GM15510 (cell line): ENCODE measurements around the gene NXPH4.

Experiments used
- POLR2A ChIP-seq: IDR thresholded peaks from 3 replicates; pipeline ENCODE4 v1.6.1; 2011; ENCODE audit warnings: borderline replicate concordance; ENCODE audit not compliant: insufficient read length; ENCODE audit errors: extremely low read depth

The NXPH4 gene

DNA sequence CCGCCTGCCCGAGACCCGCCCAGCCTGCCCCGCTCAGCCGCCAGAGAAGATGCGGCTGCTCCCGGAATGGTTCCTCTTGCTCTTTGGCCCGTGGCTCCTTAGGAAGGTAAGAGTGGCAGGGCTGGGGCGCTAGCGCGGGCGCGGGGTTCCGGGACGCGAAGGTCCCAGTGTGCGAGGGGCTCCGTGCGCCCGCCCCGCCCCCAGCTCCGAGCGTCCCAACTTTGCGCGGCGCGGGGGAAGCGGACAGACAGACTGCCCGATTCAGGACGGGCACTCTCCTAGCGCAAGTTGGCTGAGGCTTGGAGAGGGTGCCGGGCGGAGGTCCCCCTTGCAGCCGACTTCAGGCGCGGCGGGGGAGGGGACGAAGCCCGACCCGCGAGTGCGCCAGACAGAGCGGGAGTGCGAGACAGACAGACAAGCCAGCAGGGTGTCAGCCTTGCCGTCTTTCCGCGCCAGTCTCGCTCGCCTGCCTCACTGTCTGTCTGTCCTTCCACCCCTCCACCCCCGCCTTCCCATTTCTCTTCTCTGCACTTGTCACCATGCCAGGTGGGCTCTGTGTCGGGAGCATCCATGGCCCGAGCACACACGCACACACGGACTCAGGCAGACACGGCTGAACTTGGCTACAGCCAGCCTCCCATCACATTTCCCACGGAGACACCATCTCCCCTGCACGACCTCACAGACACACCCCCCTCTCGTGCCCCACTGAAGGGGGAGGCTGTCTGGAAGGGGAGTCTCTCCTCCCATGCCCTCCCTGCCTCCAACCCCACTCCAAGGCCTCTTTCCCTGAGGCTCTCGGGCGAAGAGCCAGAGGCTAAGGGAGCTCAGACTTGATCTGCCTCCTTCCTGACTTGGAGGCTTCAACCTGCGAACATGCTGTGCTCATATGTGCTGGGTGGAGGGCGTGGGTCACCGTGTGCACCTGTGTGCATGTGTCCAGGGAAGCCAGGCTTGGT is 606 bp downstream of the NXPH4 start:
- no peak for TF ChIP-seq POLR2A

DNA sequence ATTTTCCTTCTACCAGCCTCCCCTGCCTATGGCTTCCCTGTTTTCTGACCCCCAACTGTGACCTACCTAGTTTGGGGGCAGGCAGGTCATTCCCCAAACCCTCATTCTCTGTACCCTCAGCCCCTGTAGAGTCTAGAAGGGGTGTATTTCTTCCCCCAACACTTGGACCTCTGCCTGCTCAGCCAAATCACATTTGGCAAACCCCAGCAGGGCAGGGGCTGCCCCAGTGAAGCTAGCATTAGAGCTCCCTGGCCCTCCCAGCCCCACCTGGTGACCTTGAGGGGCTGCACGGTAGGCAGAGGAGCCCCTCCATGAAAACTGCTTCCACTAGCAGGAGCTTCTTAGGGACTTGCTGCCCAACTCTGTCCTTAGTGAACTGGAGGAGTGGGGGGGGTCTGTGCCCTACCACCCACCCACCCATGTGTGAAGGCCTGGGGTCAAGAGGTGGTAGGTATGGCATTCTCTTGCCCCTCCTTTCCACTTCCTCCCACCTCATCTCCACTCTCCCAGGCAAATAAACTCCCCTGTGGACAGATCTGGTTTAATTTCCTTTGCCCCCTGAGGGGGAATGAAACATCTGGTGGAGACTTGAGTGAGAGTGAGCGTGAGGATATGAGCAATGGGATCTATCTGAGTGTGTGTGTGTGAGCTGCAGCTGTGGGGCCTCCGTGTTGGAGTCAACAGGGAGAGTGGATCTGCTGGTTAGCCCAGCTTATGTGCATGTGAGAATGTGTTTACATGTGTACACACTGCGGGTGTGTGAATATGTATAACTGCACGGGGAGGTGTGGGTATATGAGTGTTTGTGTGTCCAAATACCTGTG is 1.6 kb downstream of the NXPH4 start:
- no peak for TF ChIP-seq POLR2A

DNA sequence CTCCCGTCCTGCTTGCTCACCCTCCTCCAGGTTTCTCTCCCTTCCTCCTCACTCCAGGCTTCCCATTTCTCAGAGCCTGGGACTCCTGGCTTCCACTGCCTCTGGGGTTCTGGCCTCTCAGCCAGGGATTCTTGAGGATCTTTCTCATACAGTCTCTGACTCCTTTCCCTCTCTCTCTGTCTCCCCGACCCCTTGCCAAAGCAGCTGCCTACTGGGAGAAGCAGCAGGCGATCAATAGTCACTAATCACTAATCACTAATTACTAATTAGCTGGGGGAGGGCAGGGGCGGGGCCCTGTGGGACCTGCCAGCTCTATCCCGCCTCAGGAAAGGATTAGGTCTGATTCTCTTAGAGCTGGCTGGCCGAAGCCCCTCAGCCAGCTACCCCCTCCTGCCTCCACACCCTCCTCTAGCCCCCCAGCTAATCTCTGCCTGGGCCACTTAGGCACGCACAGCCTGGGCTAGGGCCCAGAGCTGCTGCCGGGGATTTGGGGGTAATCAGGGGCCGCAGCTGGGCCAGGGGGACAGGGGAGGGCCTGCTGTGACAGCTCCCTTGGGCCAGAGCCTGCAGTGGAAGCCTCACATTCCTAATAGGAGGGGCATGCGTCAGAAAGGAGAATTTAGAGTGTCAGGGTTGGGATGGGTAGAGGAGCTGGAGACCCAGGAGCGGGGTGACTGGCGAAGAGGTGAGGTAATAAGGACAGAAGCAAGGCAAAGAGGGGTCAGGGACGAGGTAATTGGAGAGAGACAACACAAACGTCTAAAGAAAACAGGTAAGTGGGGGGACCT is 2.8 kb downstream of the NXPH4 start:
- no peak for TF ChIP-seq POLR2A

DNA sequence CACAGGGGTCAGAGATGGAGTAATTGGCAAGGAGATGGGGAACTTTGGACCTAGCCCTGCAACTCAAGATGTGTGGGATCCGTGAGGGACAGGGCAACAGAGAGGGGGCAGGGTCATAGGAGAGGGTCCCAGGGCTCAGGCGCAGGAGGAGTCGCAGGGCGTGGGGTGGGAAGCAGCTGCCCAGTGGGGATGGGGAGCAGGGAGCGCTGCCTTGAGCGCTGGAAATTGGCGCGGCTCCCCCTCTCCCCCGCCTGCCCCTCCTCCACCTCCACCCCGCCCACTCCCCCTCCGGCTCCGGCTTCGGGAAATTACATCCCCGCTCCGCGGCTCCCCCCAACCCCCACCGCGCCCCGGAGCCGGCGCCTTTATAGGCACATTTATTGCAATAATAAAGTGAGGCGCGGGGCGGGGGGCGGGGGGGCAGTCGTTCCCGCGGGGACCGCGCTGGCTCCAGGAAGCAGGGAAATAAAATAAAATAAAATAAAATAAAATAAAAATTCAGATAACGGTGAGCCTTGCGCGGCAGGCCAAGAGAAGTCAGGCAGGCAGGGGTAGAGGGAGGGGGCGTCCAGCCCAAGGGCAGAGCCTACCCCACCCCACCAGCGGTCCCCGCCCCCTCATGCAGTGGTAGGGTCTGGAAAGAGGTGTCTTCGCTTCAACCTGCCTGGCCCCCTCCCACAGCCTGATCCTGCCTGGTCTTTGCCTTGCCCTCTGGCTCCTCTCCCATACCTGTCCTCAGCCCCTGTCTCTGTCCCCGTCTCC is 3.6 kb downstream of the NXPH4 start:
- TF ChIP-seq POLR2A = no peak

DNA sequence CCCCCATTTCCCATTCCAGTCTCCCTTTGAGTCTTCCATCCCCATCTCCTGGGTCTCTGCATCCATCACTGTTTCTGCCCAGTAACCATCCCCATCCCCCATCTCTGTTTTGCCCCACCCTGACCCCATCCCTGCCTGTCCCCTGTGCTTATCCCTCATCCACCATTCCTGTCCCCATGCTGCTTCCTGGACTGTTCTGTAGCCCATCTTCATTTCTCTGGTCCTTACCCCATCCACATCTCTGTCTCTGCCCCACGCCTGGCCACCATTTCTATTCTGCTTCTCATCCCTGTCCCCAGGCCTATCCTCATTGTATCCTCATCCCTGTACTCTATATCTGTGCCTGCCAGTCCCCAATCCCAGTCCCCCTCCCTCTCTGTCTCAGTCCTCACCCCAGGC is 4.2 kb downstream of the NXPH4 start:
- no peak for TF ChIP-seq POLR2A

DNA sequence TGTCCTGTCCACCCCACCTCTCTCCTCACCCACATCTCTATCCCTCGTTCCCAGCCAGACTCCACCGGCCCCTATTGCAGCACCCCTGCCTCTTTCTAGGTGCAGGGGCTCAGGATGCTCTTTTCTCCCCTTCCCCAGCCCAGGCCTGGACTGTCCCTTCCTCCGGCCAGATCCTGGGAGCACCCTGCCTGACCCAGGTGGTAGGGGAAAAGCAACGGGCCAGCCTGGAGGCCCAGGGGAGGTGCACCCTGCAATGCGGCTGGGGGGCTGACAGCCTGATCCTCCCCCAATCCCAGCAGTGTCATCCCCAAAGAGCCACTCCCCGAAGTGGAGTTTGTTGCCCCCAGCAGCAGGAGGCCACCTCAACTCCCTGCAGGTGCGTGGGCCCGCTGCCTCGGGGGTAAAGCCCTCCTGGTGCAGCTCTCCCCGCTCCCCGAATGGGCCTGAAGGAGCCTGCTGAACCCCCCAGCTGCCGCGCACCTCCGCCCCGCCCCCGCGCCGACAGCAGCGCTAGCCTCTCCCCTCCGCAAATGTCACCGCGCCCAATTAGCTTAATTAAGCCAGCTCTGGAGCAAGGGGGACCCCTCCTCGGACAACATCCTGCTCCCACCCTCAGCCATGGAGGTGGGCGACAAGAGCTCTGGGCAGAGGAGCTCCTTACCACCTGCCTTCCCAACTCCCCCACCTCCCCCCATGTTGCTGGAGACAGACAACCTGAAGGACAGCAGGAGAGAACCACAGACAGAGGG is 4.7 kb downstream of the NXPH4 start:
- no peak for TF ChIP-seq POLR2A

DNA sequence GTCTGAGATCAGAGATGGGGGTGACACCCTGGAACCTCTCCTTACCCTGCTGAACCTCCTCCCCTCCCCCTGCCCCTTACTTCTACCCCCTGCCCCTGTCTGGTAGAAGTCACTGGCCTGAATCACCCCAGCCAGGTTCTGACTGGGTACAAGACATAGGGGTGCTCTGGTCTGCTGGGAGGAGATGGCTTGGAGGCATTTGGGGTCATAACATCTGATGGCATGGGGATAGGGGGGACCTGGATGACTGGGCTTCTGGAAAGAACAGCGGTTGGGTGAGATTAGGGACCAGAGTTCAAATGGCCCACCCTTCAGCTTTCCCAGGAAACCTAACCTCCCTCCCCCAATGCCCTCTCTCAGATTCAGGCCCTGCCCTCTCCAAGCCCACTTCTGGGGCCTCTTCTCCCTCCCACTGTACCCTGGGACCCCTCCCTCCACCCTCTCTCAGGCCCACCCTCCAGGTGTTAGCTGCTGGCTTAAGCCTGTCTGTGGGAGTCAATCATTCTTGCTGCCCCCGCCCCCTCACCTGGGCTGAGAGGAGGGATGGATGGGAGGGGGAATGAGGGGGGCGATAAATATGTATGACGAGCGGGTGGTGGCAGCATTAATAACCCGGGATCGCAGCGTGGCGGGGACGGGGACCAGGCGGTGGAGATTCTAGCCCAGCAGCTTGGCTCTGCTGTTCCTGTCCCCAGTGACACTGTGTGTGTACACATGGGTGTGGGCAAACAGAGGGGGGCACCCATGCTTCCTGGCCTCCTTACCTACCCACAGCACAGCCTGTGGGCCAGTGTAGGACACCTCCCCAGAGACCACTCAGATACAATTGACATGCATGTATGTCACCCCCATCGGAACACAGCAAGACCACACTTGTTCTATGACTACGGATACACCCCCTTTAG is 5.9 kb downstream of the NXPH4 start:
- TF ChIP-seq POLR2A = no peak

DNA sequence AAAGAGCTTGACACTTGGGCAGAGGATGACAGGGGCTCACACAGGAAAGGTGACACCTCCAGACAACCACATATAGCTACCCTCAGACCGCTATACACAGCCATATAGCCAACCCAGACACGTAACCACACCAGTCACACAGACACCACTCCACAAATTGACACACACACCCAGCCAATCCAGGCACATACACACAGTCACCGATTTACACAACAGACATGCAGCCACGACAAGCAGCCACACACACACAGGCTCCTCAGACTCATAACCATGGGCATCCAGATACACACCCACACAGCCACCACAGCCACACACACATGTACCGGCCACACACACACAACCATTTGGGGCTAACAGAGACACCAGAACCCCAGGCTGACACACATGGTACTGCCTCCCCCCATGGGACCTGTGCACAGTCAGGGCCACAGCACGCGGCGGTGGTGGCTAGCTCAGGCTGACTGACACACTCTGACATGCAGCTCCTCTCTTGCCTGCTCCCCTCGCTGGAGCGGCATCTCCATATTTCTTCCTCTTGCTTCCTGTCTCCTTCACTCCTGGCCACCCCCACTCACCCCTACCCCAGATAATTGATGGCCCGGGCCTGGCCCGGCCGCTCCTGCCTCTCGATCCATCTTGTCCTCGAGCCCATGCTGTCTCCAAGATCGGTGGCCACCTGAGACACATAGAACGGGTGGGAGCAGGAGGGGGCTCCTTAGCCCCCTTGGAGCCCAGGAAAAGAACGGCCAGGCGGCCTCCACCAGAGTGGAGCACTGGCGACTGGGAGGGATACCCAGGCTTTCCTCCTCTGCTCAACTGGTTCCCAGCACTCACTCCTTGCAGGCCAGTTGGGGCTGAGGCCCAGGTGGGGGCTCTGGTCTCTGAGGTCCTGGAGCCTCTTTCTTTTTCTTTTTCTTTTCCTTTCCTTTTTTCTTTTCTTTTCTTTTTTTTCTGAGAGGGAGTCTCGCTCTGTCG is 6.9 kb downstream of the NXPH4 start:
- no peak for TF ChIP-seq POLR2A

DNA sequence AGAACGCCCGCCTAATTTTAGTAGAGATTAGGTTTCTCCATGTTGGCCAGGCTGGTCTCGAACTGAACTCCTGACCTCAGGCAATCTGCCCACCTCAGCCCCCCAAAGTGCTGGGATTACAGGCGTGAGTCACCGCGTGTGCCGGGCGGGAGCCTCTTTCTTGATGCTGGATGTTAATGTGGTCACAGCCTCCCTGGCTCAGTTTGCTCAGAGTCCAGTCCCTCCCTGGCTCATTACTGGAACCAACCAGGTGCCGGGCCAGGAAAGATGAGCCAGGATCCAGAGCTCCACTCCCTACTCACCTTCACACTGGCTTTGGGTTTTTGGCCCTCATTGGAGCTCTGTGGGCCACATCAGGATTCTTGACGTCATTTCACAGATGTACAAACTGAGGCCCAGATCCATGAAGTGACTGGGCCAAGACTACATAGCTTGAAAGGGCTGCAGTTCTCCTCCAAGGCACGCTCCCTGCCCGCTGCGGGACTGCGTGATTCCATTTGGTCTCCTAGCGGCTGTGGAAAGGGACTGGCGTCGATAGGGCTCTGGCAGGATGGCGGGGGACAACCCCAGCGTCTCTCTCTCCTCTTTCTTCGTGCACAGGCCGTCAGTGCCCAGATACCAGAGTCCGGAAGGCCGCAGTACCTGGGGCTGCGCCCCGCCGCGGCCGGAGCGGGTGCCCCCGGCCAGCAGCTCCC is 7.8 kb downstream of the NXPH4 start:
- no peak for TF ChIP-seq POLR2A

DNA sequence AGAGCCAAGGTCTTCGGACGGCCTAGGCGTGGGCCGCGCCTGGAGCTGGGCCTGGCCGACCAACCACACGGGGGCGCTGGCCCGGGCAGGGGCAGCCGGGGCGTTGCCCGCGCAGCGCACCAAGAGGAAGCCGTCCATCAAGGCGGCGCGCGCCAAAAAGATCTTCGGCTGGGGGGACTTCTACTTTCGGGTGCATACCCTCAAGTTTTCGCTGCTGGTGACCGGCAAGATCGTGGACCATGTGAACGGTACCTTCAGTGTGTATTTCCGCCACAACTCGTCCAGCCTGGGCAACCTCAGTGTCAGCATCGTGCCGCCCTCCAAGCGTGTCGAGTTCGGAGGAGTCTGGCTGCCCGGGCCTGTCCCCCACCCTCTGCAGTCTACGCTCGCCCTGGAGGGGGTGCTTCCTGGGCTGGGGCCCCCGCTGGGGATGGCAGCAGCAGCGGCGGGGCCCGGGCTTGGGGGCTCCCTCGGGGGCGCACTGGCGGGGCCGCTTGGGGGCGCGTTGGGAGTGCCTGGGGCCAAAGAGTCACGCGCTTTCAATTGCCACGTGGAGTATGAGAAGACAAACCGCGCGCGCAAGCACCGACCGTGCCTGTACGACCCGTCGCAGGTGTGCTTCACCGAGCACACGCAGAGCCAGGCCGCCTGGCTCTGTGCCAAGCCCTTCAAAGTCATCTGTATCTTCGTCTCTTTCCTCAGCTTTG is 8.5 kb downstream of the NXPH4 start:
- no peak for TF ChIP-seq POLR2A
